Heart left ventricle (tissue), 13 donors: Measurements from ENCODE around the gene MEI1.

Experiments
- CTCF ChIP-seq, 12 donors: fragments of 200-600 bp; sonication (generic) in 4 of 12; IDR thresholded peaks; one replicate each; pipeline versions ENCODE4 v1.5.0 to v1.8.0; 2018 to 2022; ENCODE audit warnings: antibody characterized with exemption in 12 of 12, mild to moderate bottlenecking in 5 of 12
- POLR2A ChIP-seq, 2 donors: fragments of 450-650 bp; IDR thresholded peaks; one replicate each; pipeline ENCODE4 v1.6.1; 2017; ENCODE audit warnings: antibody characterized with exemption in 2 of 2, mild to moderate bottlenecking in 2 of 2, moderate library complexity in 2 of 2
- donor health status: ischemic (EF 13 %, LVEDD 7.1; RV severe dilation, severe dysfunction).
- donor health status: DM: no; HTN: yes; CAD: no.
- donor health status: DM: no; HTN: no; CAD: no.
- donor health status: ischemic (EF 25% LVEDD 6.9; RV normal size, moderate dysfunction).
- donor health status: ischemic (EF 25% LVEDD 5.7; RV mildly dilated, moderate dysfunction).
- donor health status: ischemic (EF 35%, LVEDD 5.7; RV mildly dilated, moderate dysfunction).
- donor health status: nonischemic (EF 11% LVEDD 7.7; RV severe dilation, severe dysfunction).
- donor health status: DM: yes; HTN: yes; CAD: no.
- donor health status: PGD.
- donor health status: ischemic (EF 29% LVEDD 5.4; RV normal size, mild dysfunction).
- donor health status: nonischemic (EF 23%, LVEDD 6.1; RV moderate dilation, normal function).

GRCh38 chr22:41845380-41846267, 146.3 kb downstream of the MEI1 start:
- no peak for TF ChIP-seq CTCF (IDR thresholded peaks at IDR 0.05)
- TF ChIP-seq POLR2A (IDR thresholded peaks at IDR 0.05), result no peak
